ENCODE data around the gene SIRT1. TPM values are rescaled to one million over a fixed set of nuclear protein-coding genes. Genes with fewer than 3 reads are reported as not detected.
"Not testable (repeated sequence)": the region's sequence is repeated elsewhere in the genome, so short reads cannot be mapped to it uniquely, and the experiment has no call there.

The SIRT1 gene
- total RNA-seq, 2 experiments from 2014 or later = 18.0 to 35.8 TPM

- H4K20me1 ChIP-seq (ENCODE audit: insufficient read depth, low read length) = no peaks in the 10 kb centered on the region
- no peaks in the 10 kb centered on the region for H3K4me1 ChIP-seq (ENCODE audit: insufficient read depth, low read length, poor library complexity, severe bottlenecking)
- no peaks in the 10 kb centered on the region for H3K36me3 ChIP-seq (ENCODE audit: insufficient read depth, low read length)
- ChIA-PET POLR2A (interaction anchor here (1.0 to 3.3 kb wide), 9 partner anchors 8 to 493 kb away, joined by 3 to 21 read pairs (median 5); no protein-coding TSS in a partner anchor), CTCF (ENCODE audit: unreplicated experiment) (no interaction called here)
- no TSS peak for BruUV-seq (replicated peaks)
- DNase-seq (ENCODE audit: low spot score) = no peak
- H3K4me2 ChIP-seq (ENCODE audit: low read length) = peak overlapping the region; percentile 63
- no peak overlapping the region for H2AFZ ChIP-seq (ENCODE audit: low read length)
- H3K4me3 ChIP-seq (ENCODE audit: low read depth, low read length, poor library complexity, severe bottlenecking) = peak overlapping the region; percentile 66
- no peak overlapping the region for H3K27ac ChIP-seq (ENCODE audit: low read depth, low read length, poor library complexity, severe bottlenecking)
- TF ChIP-seq EZH2phosphoT487 (IDR thresholded peaks at IDR 0.05; ENCODE audit: borderline replicate concordance, low read depth, low read length) (no peak), CTCF (conservative IDR thresholded peaks at IDR 0.05; ENCODE audit: low read length) (no peak)
- intact Hi-C loops (cut with micrococcal nuclease; ENCODE audit: unreplicated experiment) = loop anchor here (5.0 kb wide), 1 partner anchor 50 kb away; no protein-coding TSS in a partner anchor
- H3K9me3 ChIP-seq (ENCODE audit: low read length) = no peaks in the 10 kb centered on the region
- peaks cover 27% of the 10 kb centered on the region for H3K79me2 ChIP-seq (ENCODE audit: insufficient read depth, low read depth, low read length)
- no peaks in the 10 kb centered on the region for H3K9me2 ChIP-seq (ENCODE audit: insufficient read depth, low read length)
Observed at GRCh38 chr10:67836972-67837371, 47.5 kb upstream of the SIRT1 start.

GRCh38 chr10:67837541-67838314 is 46.7 kb upstream of the SIRT1 start, which contains the start of gene DNAJC12:
TSS of gene DNAJC12 (minus strand) at chr10:67838188. CDS start at chr10:67838011, 177 bp downstream.
- Histone ChIP-seq H3K4me3 (ENCODE audit: low read depth, low read length, poor library complexity, severe bottlenecking) (peak within 1 kb of the TSS; percentile 66), H3K4me1 (ENCODE audit: insufficient read depth, low read length, poor library complexity, severe bottlenecking) (no peaks in the 10 kb centered on the region), H3K79me2 (ENCODE audit: insufficient read depth, low read depth, low read length) (peaks cover 27% of the 10 kb centered on the region), H2AFZ (ENCODE audit: low read length) (peak within 1 kb of the TSS; percentile 29; the same call in 1 of the 2 replicates), H3K4me2 (ENCODE audit: low read length) (peak within 1 kb of the TSS; percentile 63), H3K9me2 (ENCODE audit: insufficient read depth, low read length) (no peaks in the 10 kb centered on the region), H3K36me3 (ENCODE audit: insufficient read depth, low read length) (no peaks in the 10 kb centered on the region), H3K27ac (ENCODE audit: low read depth, low read length, poor library complexity, severe bottlenecking) (peak within 1 kb of the TSS; percentile 4), H4K20me1 (ENCODE audit: insufficient read depth, low read length) (no peaks in the 10 kb centered on the region), H3K9me3 (ENCODE audit: low read length) (no peaks in the 10 kb centered on the region)
- ChIA-PET POLR2A (interaction anchor here (0.5 to 3.3 kb wide), 17 partner anchors 9 to 1544 kb away, joined by 3 to 21 read pairs (median 4); no protein-coding TSS in a partner anchor), CTCF (ENCODE audit: unreplicated experiment) (interaction anchor here (0.5 to 1.3 kb wide), 3 partner anchors 14 to 17 kb away, joined by 3 to 5 read pairs (median 3); no protein-coding TSS in a partner anchor)
- BruUV-seq (replicated peaks) = TSS peak; percentile 92
- peak; percentile 79 for DNase-seq (ENCODE audit: low spot score)
- 0 out of 2 replicates have a peak, but pooled peaks have one; percentile 21 for TF ChIP-seq CTCF (conservative IDR thresholded peaks at IDR 0.05; ENCODE audit: low read length)
- no peak for TF ChIP-seq EZH2phosphoT487 (IDR thresholded peaks at IDR 0.05; ENCODE audit: borderline replicate concordance, low read depth, low read length)
- intact Hi-C loops (cut with micrococcal nuclease; ENCODE audit: unreplicated experiment) = loop anchor here (5.0 kb wide), 1 partner anchor 50 kb away; no protein-coding TSS in a partner anchor

- DNase-seq (ENCODE audit: low spot score); H3K36me3 ChIP-seq (ENCODE audit: insufficient read depth, low read length); H3K9me2 ChIP-seq (ENCODE audit: insufficient read depth, low read length); H3K4me3 ChIP-seq (ENCODE audit: low read depth, low read length, poor library complexity, severe bottlenecking); H3K4me2 ChIP-seq (ENCODE audit: low read length); CTCF ChIA-PET (ENCODE audit: unreplicated experiment); H3K4me1 ChIP-seq (ENCODE audit: insufficient read depth, low read length, poor library complexity, severe bottlenecking); BruUV-seq (replicated peaks); POLR2A ChIA-PET; H3K27ac ChIP-seq (ENCODE audit: low read depth, low read length, poor library complexity, severe bottlenecking); H3K9me3 ChIP-seq (ENCODE audit: low read length); H4K20me1 ChIP-seq (ENCODE audit: insufficient read depth, low read length): not testable (repeated sequence)
- Histone ChIP-seq H3K79me2 (ENCODE audit: insufficient read depth, low read depth, low read length) (peaks cover 26% of the 10 kb centered on the region), H2AFZ (ENCODE audit: low read length) (peak overlapping the region; percentile 12; the same call in 1 of the 2 replicates)
- intact Hi-C loops (cut with micrococcal nuclease; ENCODE audit: unreplicated experiment) = loop anchor here (5.0 kb wide), 1 partner anchor 52 kb away; no protein-coding TSS in a partner anchor
Observed at GRCh38 chr10:67839511-67839910, 44.9 kb upstream of the SIRT1 start.
